ENCODE data around the gene RPL29. TPM values are rescaled to one million over a fixed set of nuclear protein-coding genes. Genes with fewer than 3 reads are reported as not detected.
A peak's percentile ranks its signal among the peaks of the same experiment; 100 is the strongest.

Gene RPL29
- total RNA-seq, 2 donors from 2014 or later: 370 to 792 TPM

GRCh38 chr3:51945031-51945840 is 50.5 kb downstream of the RPL29 start:
- no peak overlapping the region for H3K4me3 ChIP-seq
- H3K27me3 ChIP-seq: no peaks in the 10 kb centered on the region
- intact Hi-C loops (cut with DNase I): loop anchor here (10.0 kb wide), 1 partner anchor 50 kb away; the partner anchor contains the start of gene RPL29
- H3K4me1 ChIP-seq: peaks cover 25% of the 10 kb centered on the region
- DNase-seq (peak in 1 of 4 donors; percentile 15), ATAC-seq (no peak)
- no peak overlapping the region for H3K27ac ChIP-seq
- 74 to 89% methylated on average over 13 to 18 of the region's 18 CpGs for WGBS, 2 donors
- no peaks in the 10 kb centered on the region for H3K36me3 ChIP-seq (replicated peaks in 1 of 2; ENCODE audit: insufficient read depth in 1 of 2, low read depth in 2 of 2)
- TF ChIP-seq POLR2A (IDR thresholded peaks at IDR 0.05) (no peak), CTCF (IDR thresholded peaks at IDR 0.05) (no peak)
- no peaks in the 10 kb centered on the region for H3K9me3 ChIP-seq

DNA sequence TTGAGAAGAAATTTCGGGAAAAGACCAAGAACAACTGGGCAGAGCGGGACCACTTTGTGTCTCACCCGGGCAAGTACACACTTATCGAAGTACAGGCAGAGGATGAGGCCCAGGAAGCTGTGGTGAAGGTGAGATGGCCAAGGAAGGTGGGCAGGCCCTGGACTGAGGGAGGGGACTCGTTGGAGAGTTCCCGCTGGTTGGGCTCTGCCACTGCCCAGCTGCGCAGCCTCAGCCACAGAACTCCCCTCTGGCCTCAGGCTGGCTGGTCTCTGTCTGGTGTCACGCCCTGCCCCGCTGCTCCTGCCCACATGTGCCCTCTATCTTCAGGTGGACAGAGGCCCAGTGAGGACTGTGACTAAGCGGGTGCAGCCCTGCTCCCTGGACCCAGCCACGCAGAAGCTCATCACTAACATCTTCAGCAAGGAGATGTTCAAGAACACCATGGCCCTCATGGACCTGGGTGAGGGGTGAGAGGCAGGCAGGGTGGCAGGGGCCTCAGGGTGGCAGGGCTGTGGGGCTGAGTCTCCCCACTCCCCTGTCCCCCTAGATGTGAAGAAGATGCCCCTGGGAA is 51.2 kb downstream of the RPL29 start:
- Histone ChIP-seq H3K4me3 (no peak overlapping the region), H3K9me3 (no peaks in the 10 kb centered on the region), H3K36me3 (replicated peaks in 1 of 2; ENCODE audit: insufficient read depth in 1 of 2, low read depth in 2 of 2) (no peaks in the 10 kb centered on the region), H3K4me1 (peaks cover 30% of the 10 kb centered on the region), H3K27ac (no peak overlapping the region), H3K27me3 (no peaks in the 10 kb centered on the region)
- DNase-seq: peak in 1 of 4 donors; percentile 7
- TF ChIP-seq CTCF (IDR thresholded peaks at IDR 0.05) (no peak), POLR2A (IDR thresholded peaks at IDR 0.05) (no peak)
- ATAC-seq: no peak
- intact Hi-C loops (cut with DNase I): loop anchor here (10.0 kb wide), 1 partner anchor 50 kb away; the partner anchor contains the start of gene RPL29
- WGBS, 2 donors: 82 to 89% methylated on average over 6 to 11 of the region's 11 CpGs

Small RNA genes within 50 kb of the gene (small RNA-seq; reads per million reads assigned to genes)
- not detected for gene AC115284.1

Other genes starting within 250 kb of the RPL29 start
- gene IQCF6, start 216.7 kb downstream of the RPL29 start, total RNA-seq: not detected
- not detected for gene IQCF2, start 134.3 kb downstream of the RPL29 start, total RNA-seq
- not detected for gene IQCF5, start 120.3 kb downstream of the RPL29 start, total RNA-seq
- gene IQCF1, start 92.5 kb downstream of the RPL29 start, total RNA-seq: not detected
- 10 to 100 TPM in 1 of 2 donors, 1 to 10 TPM in 1; 8.0 to 13.2 TPM for gene RRP9, start 54.0 kb downstream of the RPL29 start, total RNA-seq
- 10 to 100 TPM in 1 of 2 donors, 1 to 10 TPM in 1; 4.2 to 18.8 TPM for gene PARP3, start 53.5 kb downstream of the RPL29 start, total RNA-seq
- gene GPR62, start 40.5 kb downstream of the RPL29 start, total RNA-seq: not detected
- gene PCBP4, start 28.4 kb downstream of the RPL29 start, total RNA-seq: 10 to 100 TPM; 16.6 to 24.7 TPM
- 10 to 100 TPM; 35.9 to 54.5 TPM for gene ABHD14B, start 21.8 kb downstream of the RPL29 start, total RNA-seq
- 10 to 100 TPM; 15.5 to 16.1 TPM for gene ABHD14A, start 20.8 kb downstream of the RPL29 start, total RNA-seq
- gene ACY1, start 12.4 kb downstream of the RPL29 start, total RNA-seq: 10 to 100 TPM; 31.1 to 40.2 TPM
- gene DUSP7, start 60.7 kb upstream of the RPL29 start, total RNA-seq: 1 to 10 TPM; 2.6 to 3.3 TPM
- 1 to 10 TPM in 1 of 2 donors, under 1 TPM in 1; 0.26 to 3.3 TPM for gene POC1A, start 158.5 kb upstream of the RPL29 start, total RNA-seq
- 10 to 100 TPM; 13.5 to 63.6 TPM for gene ALAS1, start 202.3 kb upstream of the RPL29 start, total RNA-seq
- gene TLR9, start 229.8 kb upstream of the RPL29 start, total RNA-seq: under 1 TPM in 1 of 2 donors, not detected in 1; 0.26 TPM
- 10 to 100 TPM; 26.7 to 35.8 TPM for gene TWF2, start 243.3 kb upstream of the RPL29 start, total RNA-seq
- 10 to 100 TPM in 1 of 2 donors, 1 to 10 TPM in 1; 6.9 to 15.3 TPM for gene PPM1M, start 249.9 kb upstream of the RPL29 start, total RNA-seq

All from body of pancreas (tissue), 4 donors.